ENCODE results near the gene COQ8B.

Gene COQ8B

GRCh38 chr19:40717880-40718773 lies 1.4 kb upstream of the COQ8B start:
- peak; percentile 14 for DNase-seq (ENCODE audit: low spot score)

DNA sequence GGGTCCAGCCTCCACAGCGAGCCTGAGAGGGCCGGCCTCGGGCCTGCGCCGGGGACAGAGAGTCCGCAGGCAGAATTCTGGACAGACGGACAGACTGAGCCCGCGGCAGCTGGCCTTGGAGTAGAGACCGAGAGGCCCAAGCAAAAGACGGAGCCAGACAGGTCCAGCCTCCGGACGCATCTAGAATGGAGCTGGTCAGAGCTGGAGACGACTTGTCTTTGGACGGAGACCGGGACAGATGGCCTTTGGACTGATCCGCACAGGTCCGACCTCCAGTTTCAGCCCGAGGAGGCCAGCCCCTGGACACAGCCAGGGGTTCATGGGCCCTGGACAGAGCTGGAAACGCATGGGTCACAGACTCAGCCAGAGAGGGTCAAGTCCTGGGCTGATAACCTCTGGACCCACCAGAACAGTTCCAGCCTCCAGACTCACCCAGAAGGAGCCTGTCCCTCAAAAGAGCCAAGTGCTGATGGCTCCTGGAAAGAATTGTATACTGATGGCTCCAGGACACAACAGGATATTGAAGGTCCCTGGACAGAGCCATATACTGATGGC lies 716 bp upstream of the COQ8B start:
- DNase-seq (ENCODE audit: low spot score), result peak; percentile 15

DNA sequence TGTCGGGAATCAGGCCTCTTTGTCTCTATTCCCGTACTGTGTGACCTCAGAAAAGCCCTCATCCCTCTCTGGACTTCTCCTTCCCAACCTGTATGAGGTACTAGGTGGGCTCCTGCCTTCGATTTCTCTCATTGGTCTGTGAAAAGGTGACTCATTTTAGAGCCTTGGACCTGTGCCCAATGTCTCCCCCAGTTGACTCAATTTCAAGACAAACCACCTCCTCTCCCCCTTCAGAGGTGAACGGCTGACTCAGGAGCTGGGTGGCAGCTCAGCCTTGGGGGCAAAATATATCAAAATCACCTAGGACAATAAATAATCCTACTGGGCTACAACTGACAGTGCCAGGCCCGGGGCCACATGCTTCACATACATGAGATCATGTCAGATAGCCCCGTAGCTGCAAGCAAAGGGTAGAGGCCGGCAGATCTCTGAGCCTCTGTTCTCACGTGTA lies 630 bp downstream of the COQ8B start:
- DNase-seq (ENCODE audit: low spot score), result peak; percentile 61

DNA sequence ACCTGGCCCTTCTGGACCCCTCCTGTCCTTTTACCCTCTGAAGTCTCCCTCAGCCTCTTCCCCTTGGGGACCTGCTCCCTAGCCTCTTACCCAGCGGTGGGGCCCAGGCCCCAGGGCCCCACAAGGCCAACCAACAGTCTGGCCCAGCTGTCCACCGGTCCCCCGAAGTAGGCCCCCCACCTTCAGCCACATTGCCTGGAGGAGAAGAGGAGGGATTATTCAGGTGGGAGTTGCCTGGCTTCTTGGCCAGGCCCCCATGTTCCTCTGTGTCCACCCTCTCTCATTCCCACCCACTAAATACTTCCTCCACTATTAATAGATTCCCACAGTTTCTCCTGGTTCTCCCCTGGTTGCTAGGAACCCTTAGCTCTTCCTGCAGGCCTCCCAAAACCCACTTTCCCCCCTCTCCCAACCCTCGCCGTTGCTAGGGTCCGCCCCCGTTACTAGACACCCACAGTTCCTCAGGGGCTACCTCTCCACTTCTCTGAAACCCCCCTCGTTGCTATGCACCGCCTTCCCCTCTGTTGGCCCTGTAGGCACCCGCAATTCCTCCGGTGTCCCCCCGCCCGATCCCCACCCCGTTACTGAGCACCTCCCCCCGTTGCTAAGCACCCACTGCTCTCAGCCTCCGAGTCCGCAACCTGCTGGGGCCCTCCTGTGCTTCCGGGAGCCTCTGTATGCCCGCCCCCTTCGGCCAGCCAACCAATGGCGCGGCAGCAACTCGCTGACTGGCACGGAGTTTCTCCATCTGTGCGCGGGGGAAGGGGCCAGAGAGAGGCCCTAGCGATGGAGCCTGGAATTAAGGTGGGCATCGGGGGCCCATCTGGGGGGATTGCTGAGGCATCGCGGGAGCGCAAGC lies 2.0 kb downstream of the COQ8B start:
- peak; percentile 90 for DNase-seq (ENCODE audit: low spot score)

DNA sequence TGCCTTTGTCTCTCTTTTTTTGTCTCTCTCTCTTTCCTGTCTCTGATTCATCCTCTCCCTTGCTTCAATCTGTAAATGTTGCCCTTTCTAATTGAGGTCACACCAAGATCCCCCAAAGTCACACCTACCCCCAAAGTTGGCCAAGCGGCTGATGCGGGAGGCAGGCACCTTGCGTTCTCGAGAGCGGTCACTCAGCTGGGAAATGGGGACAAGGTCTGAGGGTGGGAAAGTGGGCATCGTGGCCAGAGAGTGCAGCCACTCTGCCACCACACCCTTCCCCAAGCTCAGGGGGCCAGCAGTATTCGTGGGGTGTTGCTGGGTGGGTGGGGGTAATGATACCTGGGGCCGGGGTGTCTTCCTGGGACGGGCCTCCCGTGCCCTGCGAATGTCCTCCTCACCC lies 2.7 kb downstream of the COQ8B start:
- no peak for DNase-seq (ENCODE audit: low spot score)

DNA sequence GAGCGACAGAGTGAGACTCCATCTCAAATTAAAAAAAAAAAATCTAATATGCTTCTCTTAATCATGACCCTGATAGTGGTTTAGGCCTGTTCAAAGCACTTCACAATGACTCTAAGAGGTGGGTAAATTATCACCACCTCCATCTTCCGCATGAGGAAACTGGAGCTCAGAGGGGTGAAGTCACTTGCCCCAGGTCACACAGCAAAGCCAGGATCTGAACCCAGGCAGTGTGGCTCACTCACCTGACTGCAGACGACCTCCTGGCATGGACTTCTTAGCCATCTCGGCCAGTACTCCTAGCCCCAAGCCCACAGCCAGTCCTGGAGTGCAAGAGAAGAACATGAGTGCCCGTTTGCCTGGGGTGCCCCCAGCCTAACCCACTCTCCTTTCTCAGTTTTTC lies 6.9 kb downstream of the COQ8B start:
- no peak for DNase-seq (ENCODE audit: low spot score)

DNA sequence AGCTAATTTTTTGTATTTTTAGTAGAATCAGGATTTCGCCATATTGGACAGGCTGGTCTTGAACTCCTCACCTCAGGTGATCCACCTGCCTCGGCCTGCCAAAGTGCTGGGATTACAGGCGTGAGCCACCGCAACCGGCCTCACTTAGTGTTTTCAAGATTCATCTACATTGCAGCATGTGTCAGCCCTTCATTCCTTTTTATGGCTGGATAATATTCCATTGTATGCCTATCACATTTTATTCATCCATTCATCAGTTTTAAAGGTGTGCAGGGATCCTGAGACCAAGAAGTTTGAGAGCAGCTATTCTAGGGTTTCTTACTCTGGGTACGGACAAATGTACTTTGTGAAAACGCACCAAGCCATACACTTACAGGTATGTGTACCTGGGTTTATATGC lies 9.1 kb downstream of the COQ8B start:
- no peak for DNase-seq (ENCODE audit: low spot score)

DNA sequence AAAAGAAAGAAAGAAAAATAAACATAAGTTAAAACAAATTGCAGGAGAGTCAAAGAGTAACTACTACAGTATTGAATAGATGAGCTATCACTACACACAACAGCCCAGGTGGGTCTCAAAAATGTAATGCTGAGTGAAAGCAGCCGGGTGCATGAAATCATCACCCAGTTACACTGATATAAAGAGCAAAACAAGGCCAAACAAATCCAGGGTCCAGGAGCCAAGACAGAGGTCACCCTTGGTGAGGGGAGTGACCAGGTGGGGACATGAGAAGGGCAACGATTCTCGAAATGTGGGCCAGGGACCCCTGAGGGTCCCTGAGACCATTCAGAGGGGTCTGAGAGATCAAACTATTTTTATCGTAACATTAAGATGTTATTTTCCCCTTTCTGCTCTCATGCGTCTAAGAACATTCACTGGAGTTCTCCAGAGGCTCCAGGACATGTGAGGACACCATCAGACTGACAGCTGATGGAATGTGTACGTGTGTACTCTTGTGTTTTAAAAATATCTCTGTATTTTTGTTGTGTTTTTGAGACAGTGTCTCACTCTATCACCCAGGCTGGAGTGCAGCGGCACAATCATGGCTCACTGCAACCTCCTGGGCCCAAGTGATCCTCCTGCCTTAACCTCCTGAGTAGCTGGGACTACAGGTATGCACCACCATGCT lies 10.6 kb downstream of the COQ8B start:
- no peak for DNase-seq (ENCODE audit: low spot score)

GRCh38 chr19:40705362-40705651 lies 11.4 kb downstream of the COQ8B start:
- DNase-seq (ENCODE audit: low spot score), result no peak

DNA sequence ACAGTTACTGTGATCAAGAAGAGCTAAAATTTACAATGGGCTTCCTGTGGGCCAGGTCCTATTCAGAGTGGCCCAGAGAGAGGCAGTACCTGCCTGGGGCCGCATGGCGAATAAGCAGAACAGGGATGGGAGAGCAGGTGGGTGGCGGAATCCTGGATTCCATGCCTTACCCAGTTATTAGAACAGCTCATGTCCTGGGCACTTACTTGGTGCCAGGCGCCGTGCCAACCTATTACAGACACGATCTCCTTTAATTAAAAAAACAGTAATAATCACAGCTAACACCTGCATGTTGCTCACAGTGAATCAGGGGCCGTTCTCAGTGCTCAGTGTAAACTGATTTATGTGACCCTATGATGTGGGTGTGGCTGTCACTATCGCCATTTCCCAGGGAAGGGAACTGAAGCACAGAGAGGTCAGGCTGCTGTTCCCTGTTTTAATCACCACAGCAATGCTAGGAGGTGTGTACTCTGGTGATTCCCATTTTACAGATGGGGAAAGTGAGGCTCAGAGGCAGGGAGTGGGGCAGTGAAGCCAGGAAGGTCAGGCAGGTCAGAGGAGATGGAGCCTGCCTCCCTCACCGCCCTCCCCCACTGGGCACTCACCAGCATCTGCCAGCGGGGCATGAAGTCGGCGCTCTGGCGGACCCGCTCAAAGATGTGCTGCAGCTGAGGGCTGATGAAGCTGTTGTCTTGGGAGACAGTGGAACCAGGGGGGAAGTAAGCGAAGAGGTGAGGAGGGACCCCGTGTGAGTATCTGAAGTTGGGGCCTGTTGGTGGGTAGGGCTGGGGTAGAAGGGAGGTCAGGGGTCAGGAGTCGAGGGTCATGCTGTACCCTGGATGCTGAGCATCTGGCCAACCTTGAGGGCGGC lies 12.0 kb downstream of the COQ8B start:
- no peak for DNase-seq (ENCODE audit: low spot score)

DNA sequence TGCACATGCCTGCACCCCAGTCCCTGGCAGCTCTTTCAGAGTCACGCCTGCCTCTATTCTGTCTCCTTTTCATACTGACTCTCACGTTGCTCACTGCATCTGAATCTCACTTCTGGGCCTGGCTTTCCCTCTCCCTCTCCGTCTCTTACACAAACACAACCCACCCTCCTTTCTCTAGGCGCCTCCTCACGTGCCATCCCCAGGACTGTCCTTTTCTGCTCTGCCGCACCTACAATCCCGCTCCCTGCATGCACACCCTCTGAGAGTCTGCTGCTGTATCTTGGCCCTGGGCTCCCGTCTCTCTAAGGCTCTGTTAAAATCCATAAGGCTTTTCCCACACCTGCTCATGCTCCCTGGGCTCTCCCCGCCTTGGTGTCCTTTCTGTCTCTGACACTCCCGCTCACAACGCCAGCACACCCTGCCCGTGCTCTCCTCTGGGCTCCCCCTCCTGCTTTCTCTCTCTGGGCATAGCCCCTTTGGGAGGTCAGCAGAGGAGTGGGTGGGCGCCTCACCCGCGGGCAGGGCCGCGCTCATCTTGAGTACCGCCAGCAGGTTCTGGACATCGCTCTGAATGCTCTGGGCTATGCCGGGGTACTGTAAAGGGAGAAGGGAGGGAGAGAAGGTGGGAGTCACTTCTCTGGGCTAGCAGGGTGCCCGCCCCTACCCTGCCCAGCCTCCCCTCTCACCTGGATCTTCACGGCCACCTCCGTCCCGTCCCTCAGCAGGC lies 13.5 kb downstream of the COQ8B start:
- no peak for DNase-seq (ENCODE audit: low spot score)

DNA sequence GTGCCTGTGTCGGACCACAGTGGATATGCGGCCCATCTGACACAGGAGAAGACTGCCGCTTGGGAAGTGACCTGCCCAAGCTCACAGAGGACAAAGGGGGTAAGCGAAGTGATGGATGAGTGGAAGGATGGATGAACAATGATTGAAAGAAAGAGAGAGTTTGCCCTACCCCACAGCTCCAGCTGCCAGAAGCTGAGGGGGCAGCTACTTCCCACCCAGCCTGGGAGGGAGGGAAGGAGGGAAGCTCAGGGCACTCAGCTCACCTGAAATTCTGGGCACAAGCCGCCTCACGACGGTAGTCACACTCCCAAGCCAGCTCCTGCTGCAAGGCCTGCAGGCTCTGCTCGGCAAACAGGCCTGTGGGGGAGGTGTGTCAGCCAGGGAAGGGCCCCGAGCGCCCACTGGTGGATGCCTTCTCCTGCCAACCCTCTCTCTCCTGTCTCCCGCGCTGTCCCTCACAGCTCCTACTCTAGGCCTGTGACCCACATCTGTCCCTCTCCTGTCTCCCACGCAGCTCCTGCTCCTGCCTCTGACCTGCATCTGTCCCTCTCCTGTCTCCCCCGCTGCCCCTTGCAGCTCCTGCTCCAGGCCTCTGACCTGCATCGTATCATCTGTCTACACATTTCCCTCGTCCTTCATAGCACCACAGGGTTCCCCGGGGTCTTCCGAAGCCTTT lies 14.2 kb downstream of the COQ8B start:
- DNase-seq (ENCODE audit: low spot score), result peak; percentile 58

DNA sequence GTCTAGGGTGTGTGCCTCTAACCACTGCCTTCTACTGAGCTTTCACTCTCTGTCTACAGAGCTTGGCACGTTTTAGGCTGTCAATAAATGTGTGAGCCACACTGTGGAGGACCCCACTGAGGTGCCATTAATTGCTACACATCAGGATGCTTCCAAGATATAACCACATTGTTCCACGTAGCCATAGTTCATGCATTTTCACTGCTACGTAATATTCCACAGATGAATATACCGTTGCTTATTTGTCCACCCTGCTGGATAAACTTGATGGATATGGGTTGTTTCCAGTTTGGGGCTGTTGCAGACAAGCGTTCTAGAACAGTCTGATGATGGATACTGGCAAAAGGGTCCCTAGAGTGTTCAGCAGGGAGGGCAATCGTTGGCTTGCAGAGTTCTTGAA lies 14.9 kb downstream of the COQ8B start:
- no peak for DNase-seq (ENCODE audit: low spot score)

DNA sequence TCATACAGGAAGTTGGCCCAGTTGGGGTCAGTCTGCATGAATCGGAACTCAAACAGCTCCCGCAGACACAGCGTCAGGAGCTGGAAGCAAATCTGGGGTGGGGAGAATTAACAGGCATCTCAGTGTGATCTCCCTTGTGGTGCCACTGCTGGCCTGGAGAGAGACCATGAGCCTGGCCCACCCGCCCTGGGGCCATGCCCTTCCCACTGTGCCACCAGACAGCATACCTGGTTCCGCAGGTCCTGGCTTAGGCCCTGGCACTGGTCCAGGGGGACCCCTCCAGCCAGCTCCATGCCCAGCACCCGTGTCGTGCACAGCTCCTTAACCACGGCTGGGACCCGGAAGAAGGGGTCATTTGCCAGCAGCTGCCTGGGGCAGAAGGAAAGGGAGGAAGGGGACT lies 16.6 kb downstream of the COQ8B start:
- no peak for DNase-seq (ENCODE audit: low spot score)

GRCh38 chr19:40697007-40697406 lies 19.7 kb downstream of the COQ8B start:
- no peak for DNase-seq (ENCODE audit: low spot score)

DNA sequence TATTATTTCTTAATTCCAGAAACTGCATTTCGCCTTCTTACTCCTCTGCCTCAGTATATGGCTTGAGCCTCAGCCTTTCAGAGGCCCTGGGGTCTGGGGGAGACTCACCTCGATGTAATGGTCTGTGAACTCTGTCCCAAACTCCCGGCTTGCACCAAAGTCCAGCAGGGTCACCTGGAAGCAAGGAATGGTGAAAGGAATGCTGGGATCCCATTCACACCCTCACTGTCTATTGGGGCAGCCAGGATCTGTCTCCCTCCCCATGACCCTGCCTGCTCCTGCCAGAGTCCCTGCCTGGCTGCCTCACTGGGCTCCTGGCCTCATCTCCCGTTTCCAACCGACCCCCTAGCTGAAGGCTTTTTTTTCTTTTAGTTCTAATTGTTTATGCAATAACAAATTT lies 20.8 kb downstream of the COQ8B start:
- DNase-seq (ENCODE audit: low spot score), result no peak

DNA sequence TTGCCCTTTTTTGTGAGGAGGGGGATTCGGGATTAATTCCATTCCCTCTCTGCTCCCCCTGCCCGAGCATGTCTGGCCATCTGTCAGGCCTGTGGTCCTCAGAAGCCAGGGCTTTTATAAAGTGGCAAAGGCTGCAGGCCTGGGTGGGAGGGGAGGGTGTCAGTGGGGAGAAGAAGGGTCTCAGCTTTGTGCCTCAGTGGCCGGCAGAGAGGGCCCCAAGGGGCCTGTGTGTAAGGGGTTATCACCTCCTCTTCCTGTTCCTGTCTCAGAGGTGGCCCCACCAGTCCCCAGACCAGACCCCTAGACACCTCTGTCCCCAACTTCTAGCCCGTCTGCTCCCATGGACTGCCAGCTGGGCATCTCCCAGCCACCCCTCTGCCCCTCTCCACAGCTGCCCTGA lies 22.8 kb downstream of the COQ8B start:
- DNase-seq (ENCODE audit: low spot score), result no peak

DNA sequence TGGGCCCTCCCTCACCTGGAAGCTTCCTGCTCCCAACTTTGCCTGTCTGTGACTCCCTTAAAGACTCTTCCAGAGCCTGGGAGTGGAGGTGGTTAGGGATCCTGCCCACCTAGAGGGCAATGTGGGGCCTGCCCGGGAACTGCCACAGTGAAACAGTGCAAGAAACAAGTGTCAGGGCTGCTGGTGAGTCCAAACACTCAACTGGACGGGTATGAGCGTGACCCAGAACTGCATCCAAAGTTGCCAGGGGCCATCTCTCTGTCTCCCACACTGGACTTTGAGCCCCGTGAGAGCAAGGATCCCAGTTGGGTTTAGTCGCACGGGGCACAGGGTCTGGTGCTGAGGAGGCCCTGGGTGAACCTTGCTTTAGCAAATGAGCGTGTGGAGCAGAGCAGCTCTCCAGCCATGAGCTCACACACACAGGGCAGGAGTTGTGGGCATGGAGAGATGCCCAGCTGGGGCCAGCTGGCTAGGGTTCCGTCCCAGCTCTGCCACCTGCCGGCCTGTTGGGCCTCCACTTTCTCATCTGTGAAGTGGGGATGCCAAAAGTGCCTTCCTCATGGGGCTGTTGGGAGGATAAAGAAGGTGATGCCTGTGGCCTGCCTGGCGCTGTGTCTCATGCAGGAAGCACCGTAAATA lies 23.4 kb downstream of the COQ8B start:
- DNase-seq (ENCODE audit: low spot score), result peak; percentile 47

DNA sequence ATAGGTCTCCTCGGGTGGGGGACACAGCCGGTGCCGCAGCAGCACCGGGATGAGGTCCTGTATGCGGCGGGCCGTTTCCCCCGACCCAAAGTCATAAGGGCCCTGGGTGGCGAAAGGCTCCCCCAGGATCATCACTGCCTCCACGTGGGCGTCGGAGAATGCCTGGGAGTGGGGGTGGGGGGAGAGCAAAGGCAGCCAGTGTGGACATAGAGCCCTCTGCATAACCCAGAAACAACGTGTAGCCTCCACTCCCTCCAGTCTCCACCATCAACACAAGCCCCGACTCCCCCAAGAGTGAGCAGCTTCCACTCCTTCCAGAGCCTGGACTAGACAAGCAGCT lies 24.5 kb downstream of the COQ8B start:
- no peak for DNase-seq (ENCODE audit: low spot score)
